Suprapubic skin (tissue), 4 donors: ENCODE measurements around the gene UBE2O. TPM values are rescaled to one million over a fixed set of nuclear protein-coding genes. Genes with fewer than 3 reads are reported as not detected.

Experiments used
- DNase-seq, 2 donors: peaks; one replicate each; pipeline ENCODE4 v3.0.0-alpha.2; 2019; ENCODE audit warnings: low spot score in 2 of 2
- H3K27ac ChIP-seq: fragments of 200-600 bp; sonication (generic); one replicate; pipeline ENCODE4 v1.5.1; 2019
- H3K27me3 ChIP-seq: fragments of 200-600 bp; sonication (generic); one replicate; pipeline ENCODE4 v1.5.1; 2019
- H3K36me3 ChIP-seq: fragments of 200-600 bp; sonication (generic); one replicate; pipeline ENCODE4 v1.5.1; 2019
- H3K4me1 ChIP-seq: fragments of 200-600 bp; sonication (generic); one replicate; pipeline ENCODE4 v1.5.1; 2019
- H3K4me3 ChIP-seq: fragments of 200-600 bp; sonication (generic); one replicate; pipeline ENCODE4 v1.5.1; 2019; ENCODE audit warnings: mild to moderate bottlenecking
- H3K9me3 ChIP-seq: fragments of 200-600 bp; sonication (generic); one replicate; pipeline ENCODE4 v1.5.1; 2019
- EP300 ChIP-seq: sonication (generic); formaldehyde crosslinking; IDR thresholded peaks from one replicate; pipeline ENCODE4 v1.6.1; 2017; ENCODE audit warnings: antibody characterized with exemption
- POLR2A ChIP-seq, 2 donors: fragments of 450-650 bp; IDR thresholded peaks; one replicate each; pipeline ENCODE4 v1.6.1; 2017; ENCODE audit warnings: antibody characterized with exemption in 2 of 2, mild to moderate bottlenecking in 2 of 2, moderate library complexity in 2 of 2
- POLR2AphosphoS5 ChIP-seq, 3 donors: sonication (generic); formaldehyde crosslinking; IDR thresholded peaks; one replicate each; pipeline ENCODE4 v1.6.1; 2017; ENCODE audit warnings: antibody characterized with exemption in 3 of 3
- WGBS: methylation state at CpG from one replicate; pipeline ENCODE4 v1.1.5; 2018; 5-methylcytosine and 5-hydroxymethylcytosine counted together
- total RNA-seq, 4 donors: library from RNA; depleted of rRNA; stranded (reverse); fragments of >200 nt; gene quantifications; one replicate each; pipeline ENCODE4 v1.1.0, GENCODE V29; 2016
- TF ChIP-seq, protein P1 (sequence below), 2 donors: fragments of 200-600 bp in 1 of 2; fragments of 450-650 bp in 1 of 2; sonication (generic) in 1 of 2; IDR thresholded peaks; one replicate each; pipeline ENCODE4 v1.5.1; 2016 to 2019; ENCODE audit warnings: antibody characterized with exemption in 2 of 2, mild to moderate bottlenecking in 1 of 2, moderate library complexity in 1 of 2

Gene UBE2O
- total RNA-seq, 4 donors from 2014 or later = 31.3 to 42.0 (median 37.7) TPM

DNA sequence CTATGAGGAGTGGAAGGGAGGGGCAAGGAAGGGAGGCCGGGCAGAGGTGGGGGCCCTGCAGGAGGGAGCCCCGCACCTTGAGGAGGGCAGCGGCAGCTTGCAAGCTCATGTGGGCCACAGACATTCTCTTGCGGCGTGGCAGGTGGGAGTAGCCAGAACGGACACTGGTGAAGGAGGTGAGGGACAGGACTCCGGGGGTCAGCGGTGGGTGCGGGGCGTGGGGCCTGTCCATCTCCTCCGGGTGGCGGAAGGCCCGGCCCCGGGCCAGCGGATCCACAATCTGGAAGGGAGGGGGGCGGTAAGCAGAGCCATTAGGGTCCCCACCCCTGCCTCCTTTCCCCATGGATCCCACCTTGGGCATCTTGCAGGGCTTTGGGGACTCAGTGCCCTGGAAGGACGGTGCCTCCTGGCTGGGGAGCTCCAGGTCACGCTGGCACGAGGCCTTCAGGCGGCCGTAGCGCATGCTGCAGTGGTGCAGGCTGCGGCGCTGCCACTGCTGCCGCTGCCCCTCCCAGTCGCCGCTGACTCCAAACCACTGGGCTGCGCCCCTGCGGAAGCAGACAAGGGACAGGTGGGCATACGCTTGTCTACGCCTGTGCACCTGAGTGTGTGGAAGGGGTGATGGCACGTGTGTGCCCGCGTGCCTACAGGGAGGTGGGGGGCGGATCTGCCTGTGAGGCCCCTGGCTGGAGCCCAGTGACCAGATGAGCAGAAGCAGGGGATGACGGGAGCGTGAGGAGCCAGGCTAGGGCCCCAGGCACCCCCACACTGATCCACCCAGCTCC is 26.0 kb upstream of the UBE2O start:
- no peak overlapping the region for H3K27ac ChIP-seq
- H3K4me3 ChIP-seq = no peak overlapping the region
- no peak for TF ChIP-seq POLR2A (IDR thresholded peaks at IDR 0.05)
- no peak for TF ChIP-seq POLR2AphosphoS5 (IDR thresholded peaks at IDR 0.05)
- TF ChIP-seq, protein P1, sequence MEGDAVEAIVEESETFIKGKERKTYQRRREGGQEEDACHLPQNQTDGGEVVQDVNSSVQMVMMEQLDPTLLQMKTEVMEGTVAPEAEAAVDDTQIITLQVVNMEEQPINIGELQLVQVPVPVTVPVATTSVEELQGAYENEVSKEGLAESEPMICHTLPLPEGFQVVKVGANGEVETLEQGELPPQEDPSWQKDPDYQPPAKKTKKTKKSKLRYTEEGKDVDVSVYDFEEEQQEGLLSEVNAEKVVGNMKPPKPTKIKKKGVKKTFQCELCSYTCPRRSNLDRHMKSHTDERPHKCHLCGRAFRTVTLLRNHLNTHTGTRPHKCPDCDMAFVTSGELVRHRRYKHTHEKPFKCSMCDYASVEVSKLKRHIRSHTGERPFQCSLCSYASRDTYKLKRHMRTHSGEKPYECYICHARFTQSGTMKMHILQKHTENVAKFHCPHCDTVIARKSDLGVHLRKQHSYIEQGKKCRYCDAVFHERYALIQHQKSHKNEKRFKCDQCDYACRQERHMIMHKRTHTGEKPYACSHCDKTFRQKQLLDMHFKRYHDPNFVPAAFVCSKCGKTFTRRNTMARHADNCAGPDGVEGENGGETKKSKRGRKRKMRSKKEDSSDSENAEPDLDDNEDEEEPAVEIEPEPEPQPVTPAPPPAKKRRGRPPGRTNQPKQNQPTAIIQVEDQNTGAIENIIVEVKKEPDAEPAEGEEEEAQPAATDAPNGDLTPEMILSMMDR (IDR thresholded peaks at IDR 0.05) = no peak
- 91% methylated on average over 35 of the region's 37 CpGs for WGBS
- H3K9me3 ChIP-seq = no peaks in the 10 kb centered on the region
- DNase-seq = peak in 1 of 2 donors; percentile 57
- no peaks in the 10 kb centered on the region for H3K4me1 ChIP-seq
- H3K27me3 ChIP-seq = no peaks in the 10 kb centered on the region
- peaks cover 46% of the 10 kb centered on the region for H3K36me3 ChIP-seq

- peaks cover 55% of the 10 kb centered on the region for H3K36me3 ChIP-seq
- no peak overlapping the region for H3K27ac ChIP-seq
- H3K27me3 ChIP-seq = no peaks in the 10 kb centered on the region
- TF ChIP-seq POLR2A (IDR thresholded peaks at IDR 0.05) = no peak
- no peak for TF ChIP-seq EP300
- 92% methylated on average over 10 of the region's 10 CpGs for WGBS
- H3K9me3 ChIP-seq = no peaks in the 10 kb centered on the region
- DNase-seq = no peak
- no peak overlapping the region for H3K4me3 ChIP-seq
- no peaks in the 10 kb centered on the region for H3K4me1 ChIP-seq
Measured at GRCh38 chr17:76478097-76478496, 25.1 kb upstream of the UBE2O start.

DNA sequence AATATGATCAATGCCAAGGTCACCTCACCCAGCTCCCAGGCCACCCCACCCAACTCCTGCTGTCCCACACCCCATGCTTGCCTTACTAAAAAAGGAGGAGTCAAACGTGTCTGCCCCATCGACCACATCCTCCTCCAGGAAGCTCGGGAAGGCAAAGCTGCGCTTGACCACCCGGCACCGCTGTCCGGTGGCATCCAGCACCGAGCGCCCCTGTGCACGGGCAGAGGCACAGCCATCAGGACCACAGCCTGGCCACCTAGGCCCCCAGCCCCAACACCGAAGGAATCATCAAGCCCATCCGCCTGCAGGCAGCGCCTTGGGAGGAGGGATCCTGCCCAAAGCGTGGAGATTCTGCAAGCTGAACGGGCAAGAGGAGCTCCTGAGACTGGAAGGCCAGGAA is 24.6 kb upstream of the UBE2O start:
- H3K27me3 ChIP-seq = no peaks in the 10 kb centered on the region
- WGBS = 67% methylated on average over 2 of the region's 15 CpGs
- no peaks in the 10 kb centered on the region for H3K9me3 ChIP-seq
- H3K36me3 ChIP-seq = peaks cover 60% of the 10 kb centered on the region
- DNase-seq = no peak
- no peaks in the 10 kb centered on the region for H3K4me1 ChIP-seq
- no peak overlapping the region for H3K4me3 ChIP-seq
- no peak overlapping the region for H3K27ac ChIP-seq
- TF ChIP-seq, protein P1 (IDR thresholded peaks at IDR 0.05) = no peak

DNA sequence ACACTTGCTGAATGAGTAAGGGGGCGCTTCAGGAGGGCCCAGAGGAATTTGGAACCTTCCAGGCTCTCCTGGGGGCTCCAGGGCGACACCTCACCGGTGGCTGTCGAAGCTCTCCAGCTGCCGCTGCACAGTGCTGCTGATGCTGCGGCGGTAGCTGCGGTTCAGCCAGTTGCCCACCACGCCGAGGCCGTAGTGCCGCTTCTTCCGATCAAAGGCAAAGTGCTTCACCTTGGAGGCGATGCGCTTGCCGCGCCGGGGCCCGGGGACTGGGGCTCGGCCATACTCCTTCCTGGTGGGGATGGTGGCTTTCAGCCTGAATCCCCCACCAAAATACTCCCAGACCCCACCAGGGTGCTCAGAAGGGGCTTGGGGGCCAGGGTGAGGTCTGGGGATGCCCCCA is 23.8 kb upstream of the UBE2O start:
- Histone ChIP-seq H3K4me1 (no peaks in the 10 kb centered on the region), H3K4me3 (no peak overlapping the region), H3K9me3 (no peaks in the 10 kb centered on the region), H3K36me3 (peaks cover 68% of the 10 kb centered on the region), H3K27ac (no peak overlapping the region), H3K27me3 (no peaks in the 10 kb centered on the region)
- no peak for TF ChIP-seq EP300
- TF ChIP-seq, protein P1 (IDR thresholded peaks at IDR 0.05) = no peak
- no peak for TF ChIP-seq POLR2A (IDR thresholded peaks at IDR 0.05)
- TF ChIP-seq POLR2AphosphoS5 (IDR thresholded peaks at IDR 0.05) = no peak
- 93% methylated on average over 11 of the region's 20 CpGs for WGBS
- DNase-seq = no peak

- Histone ChIP-seq H3K4me3 (no peak overlapping the region), H3K9me3 (no peaks in the 10 kb centered on the region), H3K4me1 (no peaks in the 10 kb centered on the region), H3K27me3 (no peaks in the 10 kb centered on the region), H3K27ac (no peak overlapping the region), H3K36me3 (peaks cover 69% of the 10 kb centered on the region)
- no peak for TF ChIP-seq EP300
- TF ChIP-seq POLR2AphosphoS5 (IDR thresholded peaks at IDR 0.05) = no peak
- no peak for TF ChIP-seq POLR2A (IDR thresholded peaks at IDR 0.05)
- 96% methylated on average over 6 of the region's 6 CpGs for WGBS
- DNase-seq = no peak
Measured at GRCh38 chr17:76475302-76475701, 22.4 kb upstream of the UBE2O start.

GRCh38 chr17:76474894-76475293 is 21.9 kb upstream of the UBE2O start:
- WGBS = 90% methylated on average over 14 of the region's 15 CpGs
- peaks cover 69% of the 10 kb centered on the region for H3K36me3 ChIP-seq
- TF ChIP-seq POLR2AphosphoS5 (IDR thresholded peaks at IDR 0.05) (no peak), POLR2A (IDR thresholded peaks at IDR 0.05) (no peak), EP300 (no peak)
- TF ChIP-seq, protein P1 (IDR thresholded peaks at IDR 0.05) = no peak

More at GRCh38 chr17:76474894-76475293, 21.9 kb upstream of the UBE2O start:
- no peak for DNase-seq
- no peaks in the 10 kb centered on the region for H3K27me3 ChIP-seq
- no peaks in the 10 kb centered on the region for H3K9me3 ChIP-seq
- no peak overlapping the region for H3K27ac ChIP-seq
- no peaks in the 10 kb centered on the region for H3K4me1 ChIP-seq
- H3K4me3 ChIP-seq = no peak overlapping the region
